HG03064 (cell line): ENCODE measurements around the gene DDX17.

ENCODE experiments used
- ATAC-seq: cut with Tn5 transposase; IDR thresholded peaks from one replicate; pipeline ENCODE4 v1.9.1; 2021; ENCODE audit warnings: low read depth; ENCODE audit not compliant: unreplicated experiment

DDX17 gene

DNA sequence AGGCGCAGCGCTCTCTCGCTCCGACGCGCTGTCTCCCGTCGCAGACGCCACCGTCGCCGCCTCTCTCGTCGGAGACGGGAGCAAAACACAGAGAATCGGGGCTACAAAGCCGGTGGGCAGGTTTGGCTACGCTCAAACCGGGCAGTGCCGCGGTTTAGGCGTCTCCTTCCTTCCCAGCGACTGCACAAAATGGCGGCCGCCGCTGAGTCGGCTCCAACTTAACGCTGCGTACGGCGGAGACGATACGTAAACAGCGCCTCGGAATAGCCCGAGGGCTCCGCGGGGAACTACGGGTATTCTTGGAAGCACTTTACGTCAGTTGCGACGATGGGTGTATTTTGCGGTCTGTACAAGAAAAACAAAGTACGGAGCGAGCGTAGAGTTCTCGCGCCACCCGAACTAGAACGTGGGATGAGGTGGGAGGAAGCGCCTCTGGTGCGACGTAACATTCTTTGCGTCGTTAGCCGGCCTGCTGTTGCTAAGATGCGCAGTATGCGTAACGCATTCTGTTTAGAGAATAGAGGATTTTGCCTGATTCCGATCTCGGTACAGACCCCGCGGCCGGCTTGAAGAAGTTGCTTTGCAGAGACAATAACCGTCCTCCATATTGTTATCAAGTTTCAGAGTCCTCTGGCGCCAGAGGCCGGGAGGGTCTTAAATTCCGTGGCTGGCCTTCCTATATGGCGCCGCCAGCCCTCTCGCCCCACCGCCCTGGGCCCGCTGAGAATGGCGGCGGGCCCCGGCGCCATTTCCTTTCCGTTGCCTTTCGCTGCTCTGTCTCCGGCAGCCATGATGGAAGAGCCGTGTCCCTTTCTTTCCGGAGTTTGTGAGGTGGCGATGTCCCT, at the start of gene DDX17:
Gene DDX17 (minus strand): TSS at position 194 of the 845 bp plus-strand sequence.
- peak; percentile 73 for ATAC-seq

DNA sequence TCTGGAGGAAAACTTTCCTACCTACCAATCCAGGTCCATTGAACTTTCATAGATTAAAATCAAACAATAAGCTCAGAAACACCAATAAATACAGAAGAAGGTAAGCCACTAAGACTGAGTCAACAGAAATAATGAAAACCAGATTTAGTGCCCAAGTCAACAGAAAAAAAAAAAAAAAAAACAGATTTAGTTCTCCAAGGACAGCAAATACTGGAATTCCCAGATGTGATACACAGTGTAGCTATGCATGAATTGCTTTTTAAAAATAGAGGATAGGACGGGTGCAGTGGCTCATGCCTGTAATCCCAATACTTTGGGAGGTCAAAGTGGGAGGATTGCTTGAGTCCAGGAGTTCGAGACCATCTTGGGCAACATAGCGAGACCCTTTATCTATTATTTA, 48.2 kb upstream of the DDX17 start:
- ATAC-seq, result no peak

DNA sequence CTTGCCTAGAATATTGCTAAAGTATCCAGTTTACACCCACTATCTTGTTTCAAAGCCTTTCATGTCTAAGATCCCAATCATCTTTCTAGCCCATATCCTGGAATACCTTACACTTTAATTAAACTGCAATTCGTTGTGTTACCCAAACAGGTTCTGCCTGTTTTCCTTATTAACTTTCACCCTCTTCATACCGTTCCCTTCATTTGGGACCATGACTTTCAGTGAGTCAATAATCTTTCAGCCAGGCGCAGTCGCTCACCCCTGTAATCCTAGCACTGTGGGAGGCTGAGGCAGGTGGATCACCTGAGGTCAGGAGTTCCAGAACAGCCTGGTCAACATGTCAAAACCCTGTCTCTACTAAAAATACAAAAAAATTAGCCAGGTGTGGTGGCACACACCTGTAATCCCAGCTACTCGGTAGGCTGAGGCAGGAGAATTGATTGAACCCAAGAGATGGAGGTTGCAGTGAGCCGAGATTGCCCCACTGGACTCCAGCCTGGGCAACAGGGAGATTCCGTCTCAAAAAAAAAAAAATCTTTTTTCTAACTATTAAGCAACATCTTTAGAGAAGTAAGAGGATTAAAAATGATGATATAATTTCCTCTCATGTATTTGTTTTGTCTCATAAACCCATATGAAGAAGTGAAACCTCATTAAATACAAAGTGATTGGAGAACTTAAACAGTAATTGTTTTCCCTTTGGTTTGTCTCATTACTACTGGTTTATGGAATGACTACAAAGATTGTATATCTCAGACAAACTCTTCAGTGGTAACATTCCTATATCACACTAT, 43.2 kb upstream of the DDX17 start:
- ATAC-seq, result no peak

DNA sequence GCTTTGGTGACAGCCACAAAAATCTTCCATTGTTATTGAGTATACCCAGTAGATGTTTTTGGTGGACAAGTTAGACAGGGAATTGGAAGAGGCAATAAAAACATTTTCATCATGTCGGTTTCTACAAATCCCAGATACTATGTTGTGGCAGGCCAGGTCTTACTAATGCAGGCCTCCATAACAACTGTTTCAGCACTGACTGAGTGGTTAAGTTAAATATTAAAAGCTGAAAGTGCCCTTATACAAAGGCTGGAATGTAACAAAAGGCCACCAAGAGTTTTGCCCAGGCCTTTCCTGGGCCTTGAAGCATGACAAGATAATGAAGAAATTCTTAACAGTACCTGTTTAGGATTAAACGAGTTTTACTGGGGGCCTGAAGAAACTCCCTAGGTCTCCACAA, 34.6 kb upstream of the DDX17 start:
- no peak for ATAC-seq

DNA sequence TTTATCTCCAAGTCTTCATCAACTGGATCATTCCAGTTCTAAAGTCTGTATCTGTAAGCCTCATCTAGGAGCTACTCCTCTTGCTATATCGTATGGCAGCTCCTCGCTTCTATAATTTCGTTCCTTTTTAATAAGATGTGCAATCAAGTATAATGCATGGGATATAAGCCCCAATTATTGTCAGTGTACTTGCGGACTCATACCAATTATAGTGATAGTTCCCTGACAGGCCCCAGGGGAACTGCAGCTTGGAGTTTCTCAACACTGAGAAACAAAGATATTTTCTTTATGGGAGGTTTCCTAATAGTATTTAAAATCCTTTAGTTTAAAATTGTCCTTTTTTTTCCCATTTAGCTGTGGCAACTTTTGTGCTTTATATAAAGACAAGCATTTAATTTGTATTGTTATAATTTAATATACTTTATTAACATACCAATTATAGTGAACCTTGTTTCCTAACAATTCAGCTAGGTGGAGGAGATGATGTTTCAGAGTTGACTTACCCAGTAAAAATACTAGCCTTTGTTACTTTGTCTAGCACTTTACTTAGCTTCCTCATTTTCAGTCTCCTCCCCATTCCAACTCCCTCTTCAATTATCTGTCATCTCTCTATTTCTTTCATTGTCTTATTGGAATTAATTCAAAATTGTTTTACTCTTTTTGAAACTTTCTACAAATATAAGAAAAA, 25.3 kb upstream of the DDX17 start:
- no peak for ATAC-seq

DNA sequence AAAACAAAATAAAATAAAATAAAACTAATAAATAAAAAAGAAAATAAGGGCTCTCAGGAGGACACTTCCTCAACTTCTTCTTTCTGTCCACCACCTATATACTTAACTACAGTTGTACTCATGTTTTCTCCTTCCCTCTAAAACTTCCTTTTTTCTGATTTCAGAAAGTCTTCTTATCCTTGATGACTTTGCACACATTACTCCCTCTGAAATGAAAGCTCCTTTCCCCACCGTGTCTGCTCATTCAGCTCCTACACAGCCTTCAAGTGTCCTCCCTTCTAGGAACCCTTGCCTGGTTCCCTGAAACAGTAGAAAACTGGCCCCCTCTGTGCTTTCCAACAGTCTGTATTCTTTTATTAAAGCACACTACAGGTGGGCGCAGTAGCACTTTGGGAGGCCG, 18.3 kb upstream of the DDX17 start:
- ATAC-seq, result no peak

DNA sequence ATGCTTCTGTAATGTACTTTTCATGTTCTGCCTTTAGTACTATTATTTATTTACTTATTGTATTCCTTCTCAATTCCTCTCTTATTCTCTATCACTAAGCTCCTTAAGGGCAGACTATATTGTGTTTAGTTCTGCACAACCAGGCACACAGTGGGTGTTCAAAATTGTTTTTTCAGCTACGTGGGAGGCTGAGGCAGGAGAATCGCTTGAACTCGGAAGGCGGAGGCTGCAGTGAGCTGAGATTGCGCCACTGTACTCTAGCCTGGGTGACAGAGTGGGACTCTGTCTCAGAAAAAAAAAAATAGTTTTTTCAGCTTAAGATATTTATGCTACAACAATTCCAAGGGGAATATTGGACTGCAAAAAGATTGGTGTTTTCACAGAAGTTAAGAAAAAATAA, 17.4 kb upstream of the DDX17 start:
- no peak for ATAC-seq

DNA sequence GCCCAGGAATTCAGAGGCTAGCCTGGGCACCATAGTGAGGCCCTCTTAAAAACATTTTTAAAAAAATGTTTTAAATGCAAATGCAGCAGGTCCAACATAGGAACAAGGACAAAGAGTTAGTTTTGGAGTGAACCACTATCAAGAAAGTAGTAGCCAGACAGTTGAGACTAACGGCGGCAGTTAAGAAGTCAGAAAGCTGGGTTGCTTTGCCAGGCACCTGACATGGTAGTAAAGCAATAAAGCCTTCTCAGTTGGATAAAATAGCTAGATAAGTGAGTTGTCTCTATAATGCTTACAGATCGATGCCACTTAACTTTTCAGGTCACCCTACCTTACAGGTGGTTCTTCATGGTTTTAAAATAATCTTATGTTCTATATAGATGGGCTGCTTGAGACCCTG, 16.9 kb upstream of the DDX17 start:
- no peak for ATAC-seq

DNA sequence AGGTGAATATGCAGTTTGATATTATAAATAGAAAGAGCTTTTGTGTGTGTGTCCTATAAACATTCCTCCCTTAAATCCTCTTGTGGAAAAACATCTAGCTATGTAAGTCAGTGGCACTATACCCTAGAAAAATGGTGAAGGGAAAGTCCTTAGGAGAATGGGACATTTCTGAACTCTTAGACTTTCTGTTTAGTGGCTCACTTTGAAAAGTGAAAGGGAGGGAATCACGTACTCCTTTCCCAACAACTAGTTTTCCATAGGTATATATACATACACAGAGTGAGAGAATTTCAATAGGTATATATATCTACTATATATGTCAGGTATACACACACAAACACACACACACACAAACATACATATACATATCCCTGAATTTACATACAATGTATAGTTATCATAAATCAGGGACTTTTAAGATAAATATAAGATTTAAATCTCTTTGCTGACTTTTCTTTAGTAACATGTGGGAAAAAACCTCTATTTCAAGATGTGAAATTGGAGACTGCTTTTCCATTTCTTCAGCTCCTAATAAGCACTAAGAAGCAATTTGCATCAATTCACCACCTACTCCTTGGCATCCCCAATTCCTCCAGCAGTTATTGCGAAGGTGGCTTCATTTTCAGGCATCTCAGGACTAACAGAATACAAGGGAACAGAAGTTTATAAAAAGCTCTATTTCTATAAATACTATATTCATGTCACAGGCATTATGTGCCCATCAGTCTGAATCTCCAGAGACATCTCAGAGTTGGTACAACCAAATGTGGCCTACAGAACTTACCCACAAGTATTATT, 13.5 kb upstream of the DDX17 start:
- ATAC-seq, result no peak

DNA sequence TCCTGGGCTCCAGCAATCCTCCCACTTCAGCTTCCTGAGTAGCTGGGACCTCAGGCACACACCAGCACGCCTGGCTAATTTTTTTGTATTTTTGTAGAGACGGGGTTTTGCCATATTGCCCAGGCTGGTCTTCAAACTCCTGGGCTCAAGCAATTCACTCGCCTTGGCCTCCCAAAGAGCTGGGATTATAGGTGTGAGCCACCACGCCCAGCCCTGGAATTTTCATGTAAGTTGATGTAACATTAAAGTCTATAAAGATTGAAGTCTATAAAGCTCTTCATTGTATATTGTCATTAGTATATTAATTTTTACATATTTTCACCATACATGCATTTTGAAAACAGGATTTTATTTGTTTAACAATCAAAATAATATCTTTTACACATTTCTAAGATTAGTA, 12.5 kb upstream of the DDX17 start:
- no peak for ATAC-seq

DNA sequence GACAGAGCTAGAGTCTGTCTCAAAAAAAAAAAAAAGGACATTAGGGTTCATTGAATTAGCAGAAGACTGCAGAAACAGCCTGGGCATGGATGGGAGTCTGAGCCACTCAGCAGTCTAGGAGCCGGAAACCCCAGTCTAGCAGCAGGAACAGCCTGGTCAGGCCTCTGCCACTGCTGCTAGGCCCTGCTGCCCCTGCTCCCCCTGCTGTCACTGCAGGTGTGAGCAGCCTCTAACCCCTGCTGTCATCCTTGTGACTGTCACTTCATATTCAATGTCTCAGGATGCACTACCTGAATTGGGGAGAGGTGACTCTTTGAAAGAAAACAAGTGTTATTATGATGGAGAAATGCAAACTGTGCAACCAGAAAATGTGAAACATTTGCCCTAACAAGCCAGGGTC, 7.0 kb upstream of the DDX17 start:
- no peak for ATAC-seq

DNA sequence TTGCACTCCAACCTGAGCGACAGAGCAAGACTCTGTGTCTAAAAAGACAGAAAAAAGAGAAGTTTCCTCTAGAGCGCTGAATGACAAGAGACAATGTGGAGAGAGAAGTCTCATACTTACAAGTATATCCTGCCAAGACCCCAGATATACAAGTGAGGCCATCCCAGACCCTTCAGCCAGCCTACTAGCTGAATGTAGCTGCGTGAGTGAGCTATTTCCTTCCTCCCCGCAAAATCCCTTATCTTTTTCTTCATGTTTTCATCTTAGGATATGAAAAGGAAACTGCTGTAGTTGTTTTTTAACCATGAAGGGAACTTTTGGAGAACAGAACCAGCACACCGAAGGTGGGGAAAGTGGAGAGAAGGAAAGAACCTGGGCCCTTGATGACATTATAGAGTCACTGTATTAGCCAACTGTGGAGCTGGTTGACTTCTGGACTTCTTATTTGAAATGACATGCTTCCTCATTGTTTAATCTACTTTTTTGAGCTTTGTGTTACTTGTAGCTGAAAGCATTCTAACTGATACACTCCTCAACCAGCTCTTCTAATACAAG, 4.4 kb upstream of the DDX17 start:
- ATAC-seq, result no peak

DNA sequence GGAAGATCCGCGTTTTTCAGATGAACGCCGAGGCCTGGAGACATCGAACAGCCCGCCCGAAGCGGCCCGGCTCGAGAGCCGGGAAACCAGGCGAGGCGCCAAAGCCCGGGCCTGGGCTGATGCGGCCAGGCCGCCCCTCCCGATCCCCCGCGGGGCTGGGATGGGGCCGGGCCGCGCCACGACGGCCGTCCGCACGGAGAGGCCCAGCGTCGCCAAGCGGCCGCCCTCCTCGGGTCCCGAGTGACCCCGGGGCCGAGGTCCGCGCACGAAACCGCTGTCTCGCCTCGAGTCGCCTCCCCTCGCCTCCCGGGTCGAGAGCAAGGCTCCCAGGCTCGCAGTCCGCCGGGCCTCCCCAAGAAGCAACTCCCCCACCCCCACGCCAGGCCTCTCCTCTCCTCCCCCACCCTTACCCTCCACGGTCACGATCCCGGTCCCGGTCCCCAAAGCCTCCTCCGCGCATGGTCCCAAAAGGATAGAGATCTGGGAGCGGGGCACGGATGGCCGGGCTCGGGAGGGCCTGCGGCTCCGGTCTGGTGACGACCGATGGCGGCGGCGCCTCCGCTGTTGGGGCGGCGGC, 482 bp downstream of the DDX17 start:
- peak; percentile 35 for ATAC-seq

DNA sequence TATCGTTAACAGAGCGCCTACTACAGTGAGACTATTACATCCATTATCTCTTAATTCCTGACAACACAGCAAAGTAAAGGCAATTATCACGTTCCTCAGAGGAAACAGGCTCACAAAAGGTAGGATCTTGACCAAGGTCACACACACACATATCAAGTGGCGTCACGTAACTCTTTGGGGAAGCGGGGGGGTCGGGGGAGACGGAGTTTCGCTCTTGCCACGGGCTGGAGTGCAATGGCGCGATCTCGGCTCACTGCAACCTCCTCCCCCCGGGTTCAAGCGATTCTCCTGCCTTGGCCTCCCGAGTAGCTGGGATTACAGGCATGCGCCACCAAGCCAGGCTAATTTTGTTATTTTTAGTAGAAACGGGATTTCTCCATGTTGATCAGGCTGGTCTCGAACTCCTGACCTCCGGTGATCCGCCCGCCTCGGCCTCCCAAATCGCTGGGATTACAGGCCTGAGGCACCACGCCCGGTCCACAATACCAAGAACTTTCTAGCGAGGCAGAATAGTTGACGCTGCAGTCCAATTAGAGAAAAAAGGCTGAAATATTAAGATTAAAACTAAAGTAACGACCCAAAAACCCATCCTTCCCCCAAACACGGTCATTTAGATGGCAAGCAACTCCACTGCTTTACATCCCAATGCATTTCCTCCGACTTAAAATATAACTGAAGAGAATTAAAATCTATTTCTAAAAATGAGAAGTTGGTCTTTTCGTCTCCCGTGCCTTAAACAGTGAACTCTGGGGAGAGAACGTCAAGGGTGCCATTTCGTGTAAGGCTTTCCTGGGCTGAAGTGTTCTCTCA, 1.2 kb downstream of the DDX17 start:
- no peak for ATAC-seq

DNA sequence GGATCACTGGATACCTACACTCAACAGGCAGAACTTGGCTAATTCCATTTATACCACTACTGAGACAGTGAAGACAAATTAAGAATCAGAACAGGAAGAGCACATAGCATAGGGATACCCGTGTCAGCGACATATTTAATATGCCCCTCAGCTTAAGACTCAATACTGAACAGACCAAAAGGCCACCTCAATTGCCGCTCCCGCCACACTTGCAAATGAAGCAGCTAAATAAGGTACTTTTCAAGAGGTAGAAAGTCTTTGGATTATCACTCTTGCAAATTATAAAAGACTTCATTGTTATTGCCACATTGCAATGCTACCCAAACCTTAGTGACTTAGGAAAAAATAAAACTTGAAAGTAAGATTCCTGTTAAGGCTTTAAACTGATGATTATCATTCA, 3.1 kb downstream of the DDX17 start:
- no peak for ATAC-seq

DNA sequence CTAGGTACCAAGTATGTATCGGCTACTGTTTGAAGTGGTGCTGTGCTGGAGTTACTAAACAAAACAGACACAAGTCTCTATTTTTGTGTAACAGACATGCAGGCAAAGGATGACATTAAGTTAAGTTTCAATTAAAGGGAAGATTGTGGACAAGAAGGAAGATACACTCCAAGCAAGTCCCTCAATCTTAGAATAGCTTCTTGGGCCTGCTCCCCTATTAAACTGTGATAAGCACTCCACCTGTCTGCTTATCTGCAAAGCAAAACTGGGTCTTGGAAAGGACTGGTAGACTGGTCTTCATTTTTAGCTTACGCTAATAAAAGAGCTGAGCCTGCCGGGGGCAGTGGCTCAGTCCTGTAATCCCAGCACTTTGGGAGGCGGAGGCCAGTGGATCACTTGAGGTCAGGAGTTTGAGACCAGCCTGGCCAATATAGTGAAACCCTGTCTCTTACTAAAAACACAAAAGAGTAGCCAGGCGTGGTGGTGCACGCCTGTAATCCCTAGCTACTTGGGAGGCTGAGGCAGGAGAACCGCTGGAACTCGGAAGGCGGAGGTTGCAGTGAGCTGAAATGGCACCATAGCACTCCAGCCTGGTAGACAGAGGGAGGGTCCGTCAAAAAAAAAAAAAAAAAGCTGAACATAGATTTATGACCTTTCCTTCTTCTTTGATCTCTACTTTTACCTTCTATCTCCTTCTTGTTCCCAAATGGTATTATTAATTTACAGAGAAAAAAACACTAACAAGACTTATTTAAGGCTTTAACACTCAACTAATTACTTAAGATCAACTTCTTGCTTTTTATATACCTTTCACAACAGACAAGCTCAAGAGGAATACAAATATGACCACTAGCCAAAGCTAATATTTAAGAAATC, 4.1 kb downstream of the DDX17 start:
- ATAC-seq, result no peak

DNA sequence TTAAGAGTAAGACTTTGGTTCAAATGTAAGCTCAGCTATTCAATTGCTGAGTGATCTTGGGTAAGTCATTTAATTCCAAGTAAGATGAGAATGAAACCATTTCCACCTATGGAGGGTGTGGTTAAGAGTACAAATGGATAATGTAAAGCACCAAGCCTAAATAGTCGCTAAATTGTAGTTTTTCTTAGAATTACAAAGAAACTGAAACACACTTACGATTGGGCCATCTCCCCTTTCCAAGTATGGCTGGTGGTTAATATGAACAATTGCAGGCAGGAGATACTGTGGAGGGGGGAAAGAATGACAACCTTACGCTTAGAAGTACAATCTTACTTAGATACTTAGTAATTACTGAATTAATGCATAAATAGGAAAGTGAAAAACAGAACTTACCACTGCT, 8.2 kb downstream of the DDX17 start:
- ATAC-seq, result no peak

DNA sequence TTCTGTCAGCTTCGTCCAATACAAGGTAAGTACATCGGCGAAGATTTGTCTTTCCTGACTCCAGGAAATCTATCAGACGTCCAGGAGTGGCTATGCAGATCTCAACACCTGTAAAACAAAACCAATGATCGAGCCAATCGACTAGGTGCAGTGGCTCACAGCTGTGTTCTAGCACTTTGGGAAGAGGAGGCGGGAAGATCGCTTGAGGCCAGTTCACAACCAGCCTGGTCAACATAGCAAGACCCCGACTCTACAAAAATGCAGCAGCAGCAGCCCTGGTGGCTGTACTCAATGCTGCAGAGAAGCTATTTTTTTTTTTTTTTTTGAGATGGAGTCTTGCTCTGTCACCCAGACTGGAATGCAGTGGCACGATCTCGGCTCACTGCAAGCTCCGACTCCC, 11.2 kb downstream of the DDX17 start:
- no peak for ATAC-seq
